Measurements from ENCODE around the gene PTPRN2. TPM values are rescaled to one million over a fixed set of nuclear protein-coding genes. Genes with fewer than 3 reads are reported as not detected.
A peak's percentile ranks its signal among the peaks of the same experiment; 100 is the strongest.

PTPRN2 gene
- total and polyA plus RNA-seq, 9 of the 15 experiments (the other 6 are each of a cell fraction or from before 2014, with no cell fraction given), result not detected

- DNase-seq (ENCODE audit: extremely low read depth in 1 of 4, low spot score in 3 of 4), result no peak
- no peak for ATAC-seq
- 0% methylated on average over 5 of the region's 5 CpGs for WGBS (ENCODE audit: insufficient coverage, low coverage, missing lambda C conversion rate)
These were observed 427.4 kb downstream of the PTPRN2 start for GRCh38 chr7:158160199-158160598.

More at GRCh38 chr7:158160199-158160598, 427.4 kb downstream of the PTPRN2 start:
- no peaks in the 10 kb centered on the region for H3K9me1 ChIP-seq (ENCODE audit: control insufficient read depth, insufficient read depth, low read length)
- TF ChIP-seq ZMIZ1 (IDR thresholded peaks at IDR 0.05; ENCODE audit: low read depth in 2 of 2, low read length in 2 of 2) (no peak), RNF219 (CRISPR knock-in tag; IDR thresholded peaks at IDR 0.05) (no peak), ATF3 (IDR thresholded peaks at IDR 0.05) (0 out of 2 replicates have a peak, but pooled peaks have one; percentile 13), ATF3 (CRISPR knock-in tag; conservative IDR thresholded peaks at IDR 0.05) (no peak), NR2C2 (CRISPR knock-in tag; IDR thresholded peaks at IDR 0.05) (no peak), NR2C2 (tag; IDR thresholded peaks at IDR 0.05) (no peak)
- H2AFZ ChIP-seq (ENCODE audit: low read depth, low read length), result no peak overlapping the region
- no peaks in the 10 kb centered on the region for H4K20me1 ChIP-seq (replicated peaks; ENCODE audit: control insufficient read depth, insufficient read depth, low read length)
- POLR2A ChIA-PET, result interaction anchor here (0.5 to 1.3 kb wide), 3 partner anchors 9 to 479 kb away, joined by 3 read pairs; no protein-coding TSS in a partner anchor
- CTCF ChIA-PET (ENCODE audit: low intra/inter-chr PET ratio), result no interaction called here
- BruUV-seq (replicated peaks), result no TSS peak
- no peaks in the 10 kb centered on the region for H3K9me3 ChIP-seq (replicated peaks; ENCODE audit: control insufficient read depth, insufficient read depth, low read depth, low read length)
- no peak overlapping the region for H3K4me3 ChIP-seq
- intact Hi-C loops (cut with micrococcal nuclease), result no loop called here
- FAIRE-seq, result no peak
- no peak overlapping the region for H3K27ac ChIP-seq (ENCODE audit: extremely low read depth, low read depth, low read length)
- in situ Hi-C loops (cut with MboI), result no loop called here
- H3K4me1 ChIP-seq (replicated peaks in 1 of 2; ENCODE audit: control insufficient read depth in 2 of 2, insufficient read depth in 2 of 2, low read length in 2 of 2), result 0 out of 5 replicates have a peak, but pooled peaks cover 0 to 2% of the 10 kb centered on the region in 2 experiments
- no peaks in the 10 kb centered on the region for H3K79me2 ChIP-seq (ENCODE audit: control insufficient read depth, insufficient read depth, low read length)
- no peak overlapping the region for H3K4me2 ChIP-seq (ENCODE audit: insufficient read depth, low read length)
- no peak overlapping the region for H3K9ac ChIP-seq (ENCODE audit: insufficient read depth in 1 of 2, low read depth in 2 of 2, low read length in 2 of 2)
- H3K36me3 ChIP-seq (ENCODE audit: control insufficient read depth, insufficient read depth, low read length), result no peaks in the 10 kb centered on the region
- peaks cover 8 to 31% of the 10 kb centered on the region in 2 experiments; a peak in 3 of 5 replicates for H3K27me3 ChIP-seq (ENCODE audit: control insufficient read depth in 2 of 2, insufficient read depth in 2 of 2, low read length in 2 of 2)
